Liver (tissue), 9 donors: ENCODE results near the gene CACNB4. TPM values are rescaled to one million over a fixed set of nuclear protein-coding genes. Genes with fewer than 3 reads are reported as not detected.

ENCODE experiments used
- DNase-seq: peaks from one replicate; pipeline ENCODE4 v3.0.0-alpha.2; 2017; ENCODE audit warnings: low spot score
- H3K27ac ChIP-seq, 2 donors: one replicate each; pipeline ENCODE4 v1.7.0; 2013; ENCODE audit warnings: inconsistent platforms in 2 of 2, low read length in 2 of 2, control low read depth in 1 of 2, low read depth in 1 of 2, mild to moderate bottlenecking in 1 of 2
- H3K27me3 ChIP-seq, 4 donors: one replicate each; pipeline versions ENCODE4 v1.6.1 to v1.7.0; 2013; ENCODE audit warnings: low read length in 3 of 4, inconsistent platforms in 1 of 4, mild to moderate bottlenecking in 1 of 4, moderate library complexity in 1 of 4; ENCODE audit not compliant: control insufficient read depth in 4 of 4, insufficient read depth in 4 of 4
- H3K36me3 ChIP-seq, 4 donors: one replicate each; pipeline versions ENCODE4 v1.6.1 to v1.7.0; 2013; ENCODE audit warnings: low read length in 3 of 4, mild to moderate bottlenecking in 3 of 4, low read depth in 1 of 4, moderate library complexity in 1 of 4; ENCODE audit not compliant: control insufficient read depth in 4 of 4, insufficient read depth in 3 of 4
- H3K4me1 ChIP-seq, 4 donors: one replicate each; pipeline versions ENCODE4 v1.6.1 to v1.7.0; 2013; ENCODE audit warnings: low read length in 3 of 4, mild to moderate bottlenecking in 3 of 4, moderate library complexity in 1 of 4; ENCODE audit not compliant: control insufficient read depth in 4 of 4, insufficient read depth in 4 of 4
- H3K4me3 ChIP-seq, 3 donors: one replicate each; pipeline versions ENCODE4 v1.6.1 to v1.7.0; 2013; ENCODE audit warnings: low read length in 3 of 3, control low read depth in 1 of 3, low read depth in 1 of 3, mild to moderate bottlenecking in 1 of 3
- H3K9ac ChIP-seq, 2 donors: one replicate each; pipeline ENCODE4 v1.7.0; 2013; ENCODE audit warnings: low read length in 2 of 2, mild to moderate bottlenecking in 2 of 2, moderate library complexity in 2 of 2, control low read depth in 1 of 2, low read depth in 1 of 2
- H3K9me3 ChIP-seq, 4 donors: one replicate each; pipeline versions ENCODE4 v1.6.1 to v1.7.0; 2013; ENCODE audit warnings: low read length in 3 of 4; ENCODE audit not compliant: control insufficient read depth in 4 of 4
- CTCF ChIP-seq: fragments of 150-350 bp; IDR thresholded peaks from 2 replicates; pipeline ENCODE4 v1.5.1; 2017; ENCODE audit warnings: improper control_type of control experiment, low read depth, low read length; ENCODE audit not compliant: missing input control
- EGR1 ChIP-seq, 2 donors: IDR thresholded peaks; 2 replicates each; pipeline ENCODE4 v1.6.1; 2016 to 2018; ENCODE audit warnings: antibody characterized with exemption in 2 of 2, low read depth in 2 of 2
- FOXA1 ChIP-seq: IDR thresholded peaks from 2 replicates; pipeline ENCODE4 v1.6.1; 2016; ENCODE audit warnings: antibody characterized with exemption
- FOXA2 ChIP-seq: IDR thresholded peaks from 2 replicates; pipeline ENCODE4 v1.6.1; 2016; ENCODE audit warnings: antibody characterized with exemption
- GABPA ChIP-seq, 2 donors: IDR thresholded peaks in 1 of 2; conservative IDR thresholded peaks in 1 of 2; 2 replicates each; pipeline ENCODE4 v1.6.1; 2016; ENCODE audit warnings: antibody characterized with exemption in 2 of 2, mild to moderate bottlenecking in 1 of 2, moderate library complexity in 1 of 2
- HNF4A ChIP-seq, 2 donors: conservative IDR thresholded peaks; 2 replicates each; pipeline ENCODE4 v1.6.1; 2016; ENCODE audit warnings: antibody characterized with exemption in 2 of 2, mild to moderate bottlenecking in 2 of 2
- JUND ChIP-seq, 2 donors: IDR thresholded peaks; 2 replicates each; pipeline ENCODE4 v1.6.1; 2016; ENCODE audit warnings: antibody characterized with exemption in 2 of 2
- RAD21 ChIP-seq, 2 donors: IDR thresholded peaks; 2 replicates each; pipeline ENCODE4 v1.6.1; 2016; ENCODE audit warnings: antibody characterized with exemption in 2 of 2, mild to moderate bottlenecking in 2 of 2
- REST ChIP-seq: IDR thresholded peaks from 2 replicates; pipeline ENCODE4 v1.6.1; 2016; ENCODE audit warnings: antibody characterized with exemption, mild to moderate bottlenecking
- RXRA ChIP-seq, 2 donors: IDR thresholded peaks; 2 replicates each; pipeline ENCODE4 v1.6.1; 2017 to 2018; ENCODE audit warnings: antibody characterized with exemption in 2 of 2, mild to moderate bottlenecking in 1 of 2
- SP1 ChIP-seq: IDR thresholded peaks from 2 replicates; pipeline ENCODE4 v1.6.1; 2018; ENCODE audit warnings: antibody characterized with exemption, mild to moderate bottlenecking
- YY1 ChIP-seq: IDR thresholded peaks from 2 replicates; pipeline ENCODE4 v1.6.1; 2016; ENCODE audit warnings: antibody characterized with exemption, mild to moderate bottlenecking
- ZBTB33 ChIP-seq: IDR thresholded peaks from 2 replicates; pipeline ENCODE4 v1.6.1; 2016; ENCODE audit warnings: antibody characterized with exemption
- WGBS: extraction: QIAGEN DNeasy Blood & Tissue Kit; methylation state at CpG from one replicate; pipeline ENCODE4 v1.1.7; 2013; 5-methylcytosine and 5-hydroxymethylcytosine counted together
- polyA plus RNA-seq, 2 donors: library from polyadenylated mRNA; stranded (reverse) in 1 of 2; unstranded in 1 of 2; fragments of 200-250 nt in 1 of 2; fragments of >200 nt in 1 of 2; fragmentation: Nextera tagmentation in 1 of 2; extraction: Ambion mirVana in 1 of 2; gene quantifications; one replicate each; pipeline versions ENCODE4 v1.2.1 to v1.2.3, GENCODE V29; 2013 to 2015
- total RNA-seq, 2 donors: library from RNA; depleted of rRNA; stranded (reverse); fragments of >200 nt; gene quantifications; one replicate each; pipeline ENCODE4 v1.2.3, GENCODE V29; 2014
- TF ChIP-seq, protein P1 (sequence below): IDR thresholded peaks from 2 replicates; pipeline ENCODE4 v1.6.1; 2016; ENCODE audit warnings: antibody characterized with exemption
- donor health status: healthy.
- donor health status: healthy.
- donor health status: healthy.
- donor health status: healthy.
- donor health status: healthy.

CACNB4 gene
- total and polyA plus RNA-seq, 4 donors, result 0.02 to 0.50 (median 0.21) TPM

DNA sequence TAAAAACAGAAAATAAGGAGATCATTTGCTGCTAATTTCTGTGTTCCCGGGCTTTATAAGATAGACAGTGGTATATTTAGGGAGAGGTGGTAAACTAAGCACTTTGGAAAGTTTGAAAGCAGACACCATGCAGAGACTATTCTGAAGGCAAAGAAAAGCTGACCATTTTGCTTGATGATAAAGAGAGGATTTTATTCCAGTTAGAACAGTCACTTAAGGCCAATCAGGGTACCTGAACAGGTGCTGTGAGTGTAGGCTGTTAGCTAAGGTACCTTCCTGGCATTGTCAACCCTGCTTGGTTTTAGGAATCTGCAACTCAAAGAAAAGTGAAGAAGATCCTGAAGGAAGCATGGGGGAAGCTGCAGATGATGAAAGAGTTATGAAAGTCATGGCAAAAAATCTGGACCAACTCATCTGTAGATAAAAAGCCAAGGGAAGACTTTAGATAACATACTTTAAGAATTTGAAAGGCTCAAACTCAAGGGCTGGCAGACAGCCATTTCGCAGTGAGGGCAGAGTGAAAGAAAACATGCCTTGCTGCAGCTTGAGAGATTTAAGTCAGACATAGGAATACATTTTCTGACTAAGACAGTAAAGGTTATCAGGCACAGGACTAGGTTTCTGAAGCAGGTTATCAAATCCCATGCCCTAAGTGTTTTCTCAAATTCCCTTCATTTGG is 190.5 kb downstream of the CACNB4 start:
- Histone ChIP-seq H3K36me3 (no peaks in the 10 kb centered on the region), H3K27ac (no peak overlapping the region), H3K9ac (no peak overlapping the region), H3K4me1 (no peaks in the 10 kb centered on the region), H3K27me3 (no peaks in the 10 kb centered on the region), H3K9me3 (no peaks in the 10 kb centered on the region), H3K4me3 (no peak overlapping the region)
- TF ChIP-seq, protein P1, sequence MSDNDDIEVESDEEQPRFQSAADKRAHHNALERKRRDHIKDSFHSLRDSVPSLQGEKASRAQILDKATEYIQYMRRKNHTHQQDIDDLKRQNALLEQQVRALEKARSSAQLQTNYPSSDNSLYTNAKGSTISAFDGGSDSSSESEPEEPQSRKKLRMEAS, result no peak
- no peak for TF ChIP-seq SP1
- TF ChIP-seq HNF4A (conservative IDR thresholded peaks at IDR 0.05), result no peak
- TF ChIP-seq CTCF, result no peak
- no peak for TF ChIP-seq RXRA (IDR thresholded peaks at IDR 0.05)
- no peak for TF ChIP-seq FOXA2
- no peak for TF ChIP-seq REST
- no peak for TF ChIP-seq RAD21 (IDR thresholded peaks at IDR 0.05)
- no peak for TF ChIP-seq ZBTB33
- TF ChIP-seq YY1, result no peak
- TF ChIP-seq GABPA (IDR thresholded peaks at IDR 0.05 in 1 of 2, conservative IDR thresholded peaks at IDR 0.05 in 1 of 2), result no peak
- TF ChIP-seq FOXA1, result no peak
- no peak for TF ChIP-seq EGR1 (IDR thresholded peaks at IDR 0.05; ENCODE audit: low read depth in 2 of 2)
- no peak for TF ChIP-seq JUND (IDR thresholded peaks at IDR 0.05)
- no peak for DNase-seq
- 74% methylated on average over 2 of the region's 2 CpGs for WGBS
